Measurements from ENCODE around the gene KCNQ5.

Gene KCNQ5

GRCh38 chr6:72861059-72861458 lies 239.2 kb downstream of the KCNQ5 start:
- DNase-seq (ENCODE audit: low read depth, low spot score): no peak

GRCh38 chr6:72861935-72862432 lies 240.1 kb downstream of the KCNQ5 start:
- Histone ChIP-seq H3K9me3 (ENCODE audit: control insufficient read depth, insufficient read depth, low read length) (no peaks in the 10 kb centered on the region), H3K36me3 (ENCODE audit: control insufficient read depth, insufficient read depth, low read length) (no peaks in the 10 kb centered on the region), H3K4me1 (ENCODE audit: control insufficient read depth, insufficient read depth, low read length) (no peaks in the 10 kb centered on the region), H3K4me3 (ENCODE audit: low read length) (no peak overlapping the region), H3K27me3 (ENCODE audit: control insufficient read depth, insufficient read depth, low read length) (no peaks in the 10 kb centered on the region), H3K27ac (ENCODE audit: low read length) (no peak overlapping the region)
- WGBS (ENCODE audit: insufficient coverage, insufficient read length): no CpG with 5 or more reads among the region's 2 CpGs
- DNase-seq (ENCODE audit: low read depth, low spot score): no peak

More at GRCh38 chr6:72861059-72861458, 239.2 kb downstream of the KCNQ5 start:
- Histone ChIP-seq H3K27ac (ENCODE audit: low read length) (no peak overlapping the region), H3K4me3 (ENCODE audit: low read length) (no peak overlapping the region), H3K36me3 (ENCODE audit: control insufficient read depth, insufficient read depth, low read length) (no peaks in the 10 kb centered on the region), H3K4me1 (ENCODE audit: control insufficient read depth, insufficient read depth, low read length) (0 out of 2 replicates have a peak, but pooled peaks cover 2% of the 10 kb centered on the region), H3K27me3 (ENCODE audit: control insufficient read depth, insufficient read depth, low read length) (no peaks in the 10 kb centered on the region), H3K9me3 (ENCODE audit: control insufficient read depth, insufficient read depth, low read length) (no peaks in the 10 kb centered on the region)
- WGBS (ENCODE audit: insufficient coverage, insufficient read length): no CpG with 5 or more reads among the region's 2 CpGs

- Histone ChIP-seq H3K9me3 (ENCODE audit: control insufficient read depth, insufficient read depth, low read length) (no peaks in the 10 kb centered on the region), H3K27ac (ENCODE audit: low read length) (no peak overlapping the region), H3K36me3 (ENCODE audit: control insufficient read depth, insufficient read depth, low read length) (no peaks in the 10 kb centered on the region), H3K27me3 (ENCODE audit: control insufficient read depth, insufficient read depth, low read length) (no peaks in the 10 kb centered on the region), H3K4me3 (ENCODE audit: low read length) (no peak overlapping the region), H3K4me1 (ENCODE audit: control insufficient read depth, insufficient read depth, low read length) (no peaks in the 10 kb centered on the region)
- 100% methylated on average over 1 of the region's 1 CpG for WGBS (ENCODE audit: insufficient coverage, insufficient read length)
- no peak for DNase-seq (ENCODE audit: low read depth, low spot score)
Observed at GRCh38 chr6:72863131-72863530, 241.3 kb downstream of the KCNQ5 start.

GRCh38 chr6:72864236-72864635 lies 242.4 kb downstream of the KCNQ5 start:
- Histone ChIP-seq H3K27me3 (ENCODE audit: control insufficient read depth, insufficient read depth, low read length) (no peaks in the 10 kb centered on the region), H3K4me3 (ENCODE audit: low read length) (no peak overlapping the region), H3K4me1 (ENCODE audit: control insufficient read depth, insufficient read depth, low read length) (no peaks in the 10 kb centered on the region), H3K27ac (ENCODE audit: low read length) (no peak overlapping the region), H3K9me3 (ENCODE audit: control insufficient read depth, insufficient read depth, low read length) (no peaks in the 10 kb centered on the region), H3K36me3 (ENCODE audit: control insufficient read depth, insufficient read depth, low read length) (no peaks in the 10 kb centered on the region)
- no CpG with 5 or more reads among the region's 1 CpG for WGBS (ENCODE audit: insufficient coverage, insufficient read length)
- no peak for DNase-seq (ENCODE audit: low read depth, low spot score)

GRCh38 chr6:72864799-72865198 lies 242.9 kb downstream of the KCNQ5 start:
- peaks cover 1% of the 10 kb centered on the region; the same call in 1 of the 2 replicates for H3K4me1 ChIP-seq (ENCODE audit: control insufficient read depth, insufficient read depth, low read length)
- H3K27me3 ChIP-seq (ENCODE audit: control insufficient read depth, insufficient read depth, low read length): no peaks in the 10 kb centered on the region
- H3K36me3 ChIP-seq (ENCODE audit: control insufficient read depth, insufficient read depth, low read length): no peaks in the 10 kb centered on the region
- no peak for DNase-seq (ENCODE audit: low read depth, low spot score)
- no peaks in the 10 kb centered on the region for H3K9me3 ChIP-seq (ENCODE audit: control insufficient read depth, insufficient read depth, low read length)
- no peak overlapping the region for H3K4me3 ChIP-seq (ENCODE audit: low read length)
- H3K27ac ChIP-seq (ENCODE audit: low read length): no peak overlapping the region

GRCh38 chr6:72865467-72865866 lies 243.6 kb downstream of the KCNQ5 start:
- Histone ChIP-seq H3K36me3 (ENCODE audit: control insufficient read depth, insufficient read depth, low read length) (no peaks in the 10 kb centered on the region), H3K27ac (ENCODE audit: low read length) (no peak overlapping the region), H3K4me3 (ENCODE audit: low read length) (no peak overlapping the region), H3K27me3 (ENCODE audit: control insufficient read depth, insufficient read depth, low read length) (no peaks in the 10 kb centered on the region), H3K9me3 (ENCODE audit: control insufficient read depth, insufficient read depth, low read length) (no peaks in the 10 kb centered on the region), H3K4me1 (ENCODE audit: control insufficient read depth, insufficient read depth, low read length) (peaks cover 1% of the 10 kb centered on the region; the same call in 1 of the 2 replicates)
- WGBS (ENCODE audit: insufficient coverage, insufficient read length): no CpG with 5 or more reads among the region's 2 CpGs
- DNase-seq (ENCODE audit: low read depth, low spot score): no peak

GRCh38 chr6:72869621-72870020 lies 247.8 kb downstream of the KCNQ5 start:
- no peak overlapping the region for H3K27ac ChIP-seq (ENCODE audit: low read length)
- H3K36me3 ChIP-seq (ENCODE audit: control insufficient read depth, insufficient read depth, low read length): no peaks in the 10 kb centered on the region
- H3K4me1 ChIP-seq (ENCODE audit: control insufficient read depth, insufficient read depth, low read length): peaks cover 1% of the 10 kb centered on the region; the same call in 1 of the 2 replicates
- H3K27me3 ChIP-seq (ENCODE audit: control insufficient read depth, insufficient read depth, low read length): no peaks in the 10 kb centered on the region
- H3K9me3 ChIP-seq (ENCODE audit: control insufficient read depth, insufficient read depth, low read length): no peaks in the 10 kb centered on the region
- no peak for DNase-seq (ENCODE audit: low read depth, low spot score)
- H3K4me3 ChIP-seq (ENCODE audit: low read length): no peak overlapping the region
- WGBS (ENCODE audit: insufficient coverage, insufficient read length): no CpG with 5 or more reads among the region's 5 CpGs

- H3K27ac ChIP-seq (ENCODE audit: low read length): no peak overlapping the region
- peaks cover 1% of the 10 kb centered on the region; the same call in 1 of the 2 replicates for H3K4me1 ChIP-seq (ENCODE audit: control insufficient read depth, insufficient read depth, low read length)
- H3K9me3 ChIP-seq (ENCODE audit: control insufficient read depth, insufficient read depth, low read length): no peaks in the 10 kb centered on the region
- H3K4me3 ChIP-seq (ENCODE audit: low read length): no peak overlapping the region
- no peak for DNase-seq (ENCODE audit: low read depth, low spot score)
- no peaks in the 10 kb centered on the region for H3K36me3 ChIP-seq (ENCODE audit: control insufficient read depth, insufficient read depth, low read length)
- no CpG with 5 or more reads among the region's 1 CpG for WGBS (ENCODE audit: insufficient coverage, insufficient read length)
- H3K27me3 ChIP-seq (ENCODE audit: control insufficient read depth, insufficient read depth, low read length): no peaks in the 10 kb centered on the region
Observed at GRCh38 chr6:72873433-72873832, 251.6 kb downstream of the KCNQ5 start.

GRCh38 chr6:72876256-72876655 lies 254.4 kb downstream of the KCNQ5 start:
- no peaks in the 10 kb centered on the region for H3K36me3 ChIP-seq (ENCODE audit: control insufficient read depth, insufficient read depth, low read length)
- H3K4me3 ChIP-seq (ENCODE audit: low read length): no peak overlapping the region
- no peaks in the 10 kb centered on the region for H3K4me1 ChIP-seq (ENCODE audit: control insufficient read depth, insufficient read depth, low read length)
- no peaks in the 10 kb centered on the region for H3K9me3 ChIP-seq (ENCODE audit: control insufficient read depth, insufficient read depth, low read length)
- no peak for DNase-seq (ENCODE audit: low read depth, low spot score)
- no peaks in the 10 kb centered on the region for H3K27me3 ChIP-seq (ENCODE audit: control insufficient read depth, insufficient read depth, low read length)
- H3K27ac ChIP-seq (ENCODE audit: low read length): no peak overlapping the region

- H3K36me3 ChIP-seq (ENCODE audit: control insufficient read depth, insufficient read depth, low read length): no peaks in the 10 kb centered on the region
- H3K4me3 ChIP-seq (ENCODE audit: low read length): no peak overlapping the region
- H3K9me3 ChIP-seq (ENCODE audit: control insufficient read depth, insufficient read depth, low read length): no peaks in the 10 kb centered on the region
Observed at GRCh38 chr6:72886170-72886569, 264.3 kb downstream of the KCNQ5 start.

GRCh38 chr6:72890233-72890632 lies 268.4 kb downstream of the KCNQ5 start:
- Histone ChIP-seq H3K4me1 (ENCODE audit: control insufficient read depth, insufficient read depth, low read length) (no peaks in the 10 kb centered on the region), H3K27me3 (ENCODE audit: control insufficient read depth, insufficient read depth, low read length) (no peaks in the 10 kb centered on the region), H3K9me3 (ENCODE audit: control insufficient read depth, insufficient read depth, low read length) (no peaks in the 10 kb centered on the region), H3K36me3 (ENCODE audit: control insufficient read depth, insufficient read depth, low read length) (no peaks in the 10 kb centered on the region), H3K4me3 (ENCODE audit: low read length) (no peak overlapping the region), H3K27ac (ENCODE audit: low read length) (no peak overlapping the region)
- no CpG with 5 or more reads among the region's 1 CpG for WGBS (ENCODE audit: insufficient coverage, insufficient read length)
- no peak for DNase-seq (ENCODE audit: low read depth, low spot score)

More at GRCh38 chr6:72886170-72886569, 264.3 kb downstream of the KCNQ5 start:
- no peaks in the 10 kb centered on the region for H3K4me1 ChIP-seq (ENCODE audit: control insufficient read depth, insufficient read depth, low read length)
- no peak overlapping the region for H3K27ac ChIP-seq (ENCODE audit: low read length)
- H3K27me3 ChIP-seq (ENCODE audit: control insufficient read depth, insufficient read depth, low read length): no peaks in the 10 kb centered on the region
- DNase-seq (ENCODE audit: low read depth, low spot score): no peak

Measured in iPS DF 6.9 (cell line).